ENCODE data around the gene NPIPB4. TPM values are rescaled to one million over a fixed set of nuclear protein-coding genes. Genes with fewer than 3 reads are reported as not detected.
A peak's percentile ranks its signal among the peaks of the same experiment; 100 is the strongest.
"Not testable (repeated sequence)": the region's sequence is repeated elsewhere in the genome, so short reads cannot be mapped to it uniquely, and the experiment has no call there.

Gene NPIPB4
- total RNA-seq, 2 experiments from 2014 or later, result 91.7 to 436 TPM

GRCh38 chr16:21801538-21802374 is 55.8 kb downstream of the NPIPB4 start:
- H3K4me1 ChIP-seq (ENCODE audit: insufficient read depth, low read length, poor library complexity, severe bottlenecking); H4K20me1 ChIP-seq (ENCODE audit: insufficient read depth, low read length); intact Hi-C loops (cut with micrococcal nuclease; ENCODE audit: unreplicated experiment); H3K9me3 ChIP-seq (ENCODE audit: low read length); H3K79me2 ChIP-seq (ENCODE audit: insufficient read depth, low read depth, low read length); H3K27ac ChIP-seq (ENCODE audit: low read depth, low read length, poor library complexity, severe bottlenecking); POLR2A ChIA-PET; H3K36me3 ChIP-seq (ENCODE audit: insufficient read depth, low read length); H2AFZ ChIP-seq (ENCODE audit: low read length); CTCF ChIA-PET (ENCODE audit: unreplicated experiment); H3K9me2 ChIP-seq (ENCODE audit: insufficient read depth, low read length); H3K4me2 ChIP-seq (ENCODE audit: low read length); BruUV-seq (replicated peaks); H3K4me3 ChIP-seq (ENCODE audit: low read depth, low read length, poor library complexity, severe bottlenecking): not testable (repeated sequence)
- TF ChIP-seq CTCF (conservative IDR thresholded peaks at IDR 0.05; ENCODE audit: low read length), result peak; percentile 66
- peak; percentile 50 for DNase-seq (ENCODE audit: low spot score)

GRCh38 chr16:21798601-21799000 is 59.0 kb downstream of the NPIPB4 start:
- H3K9me2 ChIP-seq (ENCODE audit: insufficient read depth, low read length); BruUV-seq (replicated peaks); H3K36me3 ChIP-seq (ENCODE audit: insufficient read depth, low read length); H3K79me2 ChIP-seq (ENCODE audit: insufficient read depth, low read depth, low read length); H3K4me2 ChIP-seq (ENCODE audit: low read length); H3K9me3 ChIP-seq (ENCODE audit: low read length); H3K27ac ChIP-seq (ENCODE audit: low read depth, low read length, poor library complexity, severe bottlenecking); CTCF ChIA-PET (ENCODE audit: unreplicated experiment); H4K20me1 ChIP-seq (ENCODE audit: insufficient read depth, low read length); POLR2A ChIA-PET; DNase-seq (ENCODE audit: low spot score); intact Hi-C loops (cut with micrococcal nuclease; ENCODE audit: unreplicated experiment); H2AFZ ChIP-seq (ENCODE audit: low read length); H3K4me3 ChIP-seq (ENCODE audit: low read depth, low read length, poor library complexity, severe bottlenecking); H3K4me1 ChIP-seq (ENCODE audit: insufficient read depth, low read length, poor library complexity, severe bottlenecking): not testable (repeated sequence)

GRCh38 chr16:21793310-21793709 is 64.2 kb downstream of the NPIPB4 start:
- H3K79me2 ChIP-seq (ENCODE audit: insufficient read depth, low read depth, low read length); H3K4me3 ChIP-seq (ENCODE audit: low read depth, low read length, poor library complexity, severe bottlenecking); CTCF ChIA-PET (ENCODE audit: unreplicated experiment); DNase-seq (ENCODE audit: low spot score); H3K9me2 ChIP-seq (ENCODE audit: insufficient read depth, low read length); intact Hi-C loops (cut with micrococcal nuclease; ENCODE audit: unreplicated experiment); H4K20me1 ChIP-seq (ENCODE audit: insufficient read depth, low read length); H3K4me1 ChIP-seq (ENCODE audit: insufficient read depth, low read length, poor library complexity, severe bottlenecking); H3K27ac ChIP-seq (ENCODE audit: low read depth, low read length, poor library complexity, severe bottlenecking); H2AFZ ChIP-seq (ENCODE audit: low read length); H3K9me3 ChIP-seq (ENCODE audit: low read length); H3K4me2 ChIP-seq (ENCODE audit: low read length); BruUV-seq (replicated peaks); POLR2A ChIA-PET; H3K36me3 ChIP-seq (ENCODE audit: insufficient read depth, low read length): not testable (repeated sequence)

- POLR2A ChIA-PET; CTCF ChIA-PET (ENCODE audit: unreplicated experiment); H3K9me2 ChIP-seq (ENCODE audit: insufficient read depth, low read length); H3K27ac ChIP-seq (ENCODE audit: low read depth, low read length, poor library complexity, severe bottlenecking); DNase-seq (ENCODE audit: low spot score); H3K36me3 ChIP-seq (ENCODE audit: insufficient read depth, low read length); intact Hi-C loops (cut with micrococcal nuclease; ENCODE audit: unreplicated experiment); H4K20me1 ChIP-seq (ENCODE audit: insufficient read depth, low read length); H3K4me2 ChIP-seq (ENCODE audit: low read length); H2AFZ ChIP-seq (ENCODE audit: low read length); H3K4me1 ChIP-seq (ENCODE audit: insufficient read depth, low read length, poor library complexity, severe bottlenecking); H3K9me3 ChIP-seq (ENCODE audit: low read length); H3K79me2 ChIP-seq (ENCODE audit: insufficient read depth, low read depth, low read length); H3K4me3 ChIP-seq (ENCODE audit: low read depth, low read length, poor library complexity, severe bottlenecking); BruUV-seq (replicated peaks): not testable (repeated sequence)
These were observed 67.0 kb downstream of the NPIPB4 start for GRCh38 chr16:21790506-21790905.

Small RNA genes within 50 kb of the gene (small RNA-seq; reads per million reads assigned to genes)
- not detected for gene AC092375.3

Other genes with a start within 250 kb of the NPIPB4 start
- 0.28 and 0.57 TPM in 2 replicates for gene IGSF6, start 205.1 kb downstream of the NPIPB4 start, total RNA-seq (2014; rRNA removed; shearing (Covaris generic))
- gene IGSF6, start 205.1 kb downstream of the NPIPB4 start, total RNA-seq (2022), result 0.22 and 0.30 TPM in 2 replicates
- gene OTOA, start 193.8 kb downstream of the NPIPB4 start, total RNA-seq (2014; rRNA removed; shearing (Covaris generic)), result not detected in 2 replicates
- gene OTOA, start 193.8 kb downstream of the NPIPB4 start, total RNA-seq (2022), result 0.09 TPM in 1 of 2 replicates, not detected in the other
- gene UQCRC2, start 95.6 kb upstream of the NPIPB4 start, total RNA-seq (2014; rRNA removed; shearing (Covaris generic)), result 121 and 129 TPM in 2 replicates
- gene UQCRC2, start 95.6 kb upstream of the NPIPB4 start, total RNA-seq (2022), result 202 and 210 TPM in 2 replicates
- not detected in 2 replicates for gene PDZD9, start 143.4 kb upstream of the NPIPB4 start, total RNA-seq (2014; rRNA removed; shearing (Covaris generic))
- not detected in 2 replicates for gene PDZD9, start 143.4 kb upstream of the NPIPB4 start, total RNA-seq (2022)
- 6.8 and 9.6 TPM in 2 replicates for gene MOSMO, start 150.4 kb upstream of the NPIPB4 start, total RNA-seq (2014; rRNA removed; shearing (Covaris generic))
- 9.8 TPM in 2 replicates for gene MOSMO, start 150.4 kb upstream of the NPIPB4 start, total RNA-seq (2022)
- not detected in 2 replicates for gene VWA3A, start 234.8 kb upstream of the NPIPB4 start, total RNA-seq (2014; rRNA removed; shearing (Covaris generic))
- gene VWA3A, start 234.8 kb upstream of the NPIPB4 start, total RNA-seq (2022), result not detected in 2 replicates

Measured in OCI-LY7 (cell line).